ENCODE data around the gene AP3B1.
A peak's percentile ranks its signal among the peaks of the same experiment; 100 is the strongest.

The AP3B1 gene

GRCh38 chr5:78331523-78332080, 37.1 kb upstream of the AP3B1 start:
- no peak overlapping the region for H3K27ac ChIP-seq
- TF ChIP-seq ZFX (IDR thresholded peaks at IDR 0.05; ENCODE audit: borderline replicate concordance) (no peak), CTCF (IDR thresholded peaks at IDR 0.05) (no peak)

- no peak overlapping the region for H3K27ac ChIP-seq
- no peak for TF ChIP-seq CTCF (IDR thresholded peaks at IDR 0.05)
- no peak for TF ChIP-seq ZFX (IDR thresholded peaks at IDR 0.05; ENCODE audit: borderline replicate concordance)
Observed at GRCh38 chr5:78328585-78329173, 34.2 kb upstream of the AP3B1 start.

- no peak overlapping the region for H3K27ac ChIP-seq
- no peak for TF ChIP-seq CTCF (IDR thresholded peaks at IDR 0.05)
- no peak for TF ChIP-seq ZFX (IDR thresholded peaks at IDR 0.05; ENCODE audit: borderline replicate concordance)
Observed at GRCh38 chr5:78327761-78328510, 33.4 kb upstream of the AP3B1 start.

- H3K27ac ChIP-seq: no peak overlapping the region
- no peak for TF ChIP-seq CTCF (IDR thresholded peaks at IDR 0.05)
- no peak for TF ChIP-seq ZFX (IDR thresholded peaks at IDR 0.05; ENCODE audit: borderline replicate concordance)
Observed at GRCh38 chr5:78326930-78327329, 32.4 kb upstream of the AP3B1 start.

GRCh38 chr5:78323241-78323640, 28.7 kb upstream of the AP3B1 start:
- TF ChIP-seq CTCF (IDR thresholded peaks at IDR 0.05) (no peak), ZFX (IDR thresholded peaks at IDR 0.05; ENCODE audit: borderline replicate concordance) (no peak)
- no peak overlapping the region for H3K27ac ChIP-seq

- no peak for TF ChIP-seq ZFX (IDR thresholded peaks at IDR 0.05; ENCODE audit: borderline replicate concordance)
- TF ChIP-seq CTCF (IDR thresholded peaks at IDR 0.05): peak; percentile 74
- no peak overlapping the region for H3K27ac ChIP-seq
Observed at GRCh38 chr5:78320401-78320800, 25.9 kb upstream of the AP3B1 start.

- no peak overlapping the region for H3K27ac ChIP-seq
- TF ChIP-seq ZFX (IDR thresholded peaks at IDR 0.05; ENCODE audit: borderline replicate concordance) (no peak), CTCF (IDR thresholded peaks at IDR 0.05) (no peak)
Observed at GRCh38 chr5:78318337-78318736, 23.8 kb upstream of the AP3B1 start.

Measured in 22Rv1 (cell line).